NCI-H524 (cell line): ENCODE results near the gene SH3PXD2B.
"Not testable (repeated sequence)": the region's sequence is repeated elsewhere in the genome, so short reads cannot be mapped to it uniquely, and the experiment has no call there.

ENCODE experiments used
- DNase-seq, 2 experiments: peaks; one replicate each; lab custom pipeline; 2025; lab: John Stamatoyannopoulos, UW

The SH3PXD2B gene

DNA sequence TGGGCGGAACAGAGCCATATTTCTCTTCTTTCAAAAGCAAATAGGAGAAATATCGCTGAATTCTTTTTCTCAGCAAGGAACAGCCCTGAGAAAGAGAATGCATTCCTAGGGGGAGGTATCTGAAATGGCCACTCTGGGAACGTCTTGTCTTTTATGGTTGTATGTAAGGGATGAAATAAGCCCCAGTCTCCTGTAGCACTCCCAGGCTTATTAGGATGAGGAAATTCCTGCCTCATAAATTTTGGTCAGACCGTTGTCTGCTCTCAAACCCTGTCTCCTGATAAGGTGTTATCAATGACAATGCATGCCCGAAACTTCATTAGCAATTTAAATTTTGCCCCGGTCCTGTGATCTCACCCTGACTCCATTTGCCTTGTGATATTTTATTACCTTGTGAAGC is 52.3 kb downstream of the SH3PXD2B start:
- not testable (repeated sequence) for DNase-seq

DNA sequence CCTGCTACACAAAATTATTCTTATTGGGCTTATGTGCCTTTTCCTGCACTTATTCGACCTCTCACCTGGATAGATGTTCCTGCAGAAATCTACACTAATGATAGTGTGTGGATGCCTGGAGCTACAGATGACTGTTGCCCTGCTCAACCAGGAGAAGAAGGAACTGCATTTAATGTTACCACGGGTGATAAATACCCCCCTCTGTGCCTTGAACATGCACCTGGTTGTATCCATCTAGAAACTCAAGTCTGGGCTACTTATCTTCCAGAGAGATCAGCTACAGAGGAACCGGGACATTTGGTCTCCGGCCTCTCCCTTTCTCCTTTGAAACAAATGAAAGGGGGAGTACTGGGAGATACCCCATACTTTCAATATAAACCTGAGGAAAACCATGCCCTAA is 54.5 kb downstream of the SH3PXD2B start:
- no peak for DNase-seq

DNA sequence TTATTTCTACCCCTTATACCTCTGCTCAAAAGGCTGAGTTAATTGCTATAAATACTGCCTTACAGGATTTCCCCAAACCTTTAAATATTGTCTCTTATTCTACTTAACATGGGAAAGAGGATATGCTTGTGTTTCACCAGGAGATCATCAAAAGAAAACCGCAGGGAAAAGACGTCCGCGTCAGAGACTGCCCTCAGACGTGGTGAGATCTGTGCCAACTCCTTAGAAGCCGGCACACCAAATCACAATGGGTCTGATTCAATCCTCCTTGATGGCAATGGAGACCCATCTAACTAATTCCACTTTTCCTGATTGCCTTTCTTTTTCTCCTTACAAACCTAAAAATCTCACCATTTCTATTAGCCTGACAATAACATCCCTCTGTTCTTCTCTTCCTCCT is 55.0 kb downstream of the SH3PXD2B start:
- no peak for DNase-seq

DNA sequence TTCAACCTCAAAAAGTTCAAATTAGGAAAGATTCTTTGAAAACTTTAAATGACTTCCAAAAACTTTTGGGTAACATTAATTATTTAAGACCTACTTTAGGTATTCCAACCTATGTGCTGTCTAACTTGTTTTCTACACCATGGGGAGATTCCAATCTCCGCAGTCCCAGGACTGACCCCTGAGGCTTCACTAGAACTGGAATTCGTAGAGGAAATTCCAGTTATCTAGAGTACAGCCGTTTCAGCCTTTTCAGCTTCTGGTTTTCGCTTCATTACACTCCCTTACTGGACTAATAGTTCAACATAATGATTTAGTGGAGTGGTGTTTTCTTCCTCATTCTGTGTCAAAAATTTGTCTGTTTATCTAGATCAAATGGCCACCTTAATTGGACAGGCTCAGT is 55.7 kb downstream of the SH3PXD2B start:
- DNase-seq, result not testable (repeated sequence)

DNA sequence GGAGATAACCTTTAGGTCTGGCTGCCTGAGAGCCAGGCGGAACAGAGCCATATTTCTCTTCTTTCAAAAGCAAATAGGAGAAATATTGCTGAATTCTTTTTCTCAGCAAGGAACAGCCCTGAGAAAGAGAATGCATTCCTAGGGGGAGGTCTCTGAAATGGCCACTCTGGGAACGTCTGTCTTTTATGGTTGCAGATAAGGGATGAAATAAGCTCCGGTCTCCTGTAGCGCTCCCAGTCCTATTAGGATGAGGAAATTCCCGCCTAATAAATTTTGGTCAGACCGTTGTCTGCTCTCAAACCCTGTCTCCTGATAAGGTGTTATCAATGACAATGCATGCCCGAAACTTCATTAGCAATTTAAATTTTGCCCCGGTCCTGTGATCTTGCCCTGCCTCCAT is 57.3 kb downstream of the SH3PXD2B start:
- DNase-seq, result not testable (repeated sequence)

DNA sequence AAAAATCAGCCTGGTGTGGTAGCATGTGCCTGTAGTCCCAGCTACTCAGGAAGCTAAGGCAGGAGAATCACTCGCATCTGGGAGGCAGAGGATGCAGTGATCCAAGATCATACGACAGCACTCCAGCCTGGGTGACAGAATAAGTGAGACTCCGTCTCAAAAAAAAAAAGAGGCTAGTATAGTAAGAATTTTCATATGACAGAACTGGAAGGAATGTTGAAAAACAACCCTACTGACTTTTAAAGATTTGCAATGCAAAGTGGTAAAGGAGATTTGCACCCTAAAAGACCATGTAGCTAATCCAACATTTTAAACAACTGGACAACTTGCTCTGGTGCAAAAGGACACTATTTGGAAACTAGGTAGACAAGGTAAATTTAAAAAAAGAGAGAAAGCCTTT is 58.1 kb downstream of the SH3PXD2B start:
- no peak for DNase-seq

DNA sequence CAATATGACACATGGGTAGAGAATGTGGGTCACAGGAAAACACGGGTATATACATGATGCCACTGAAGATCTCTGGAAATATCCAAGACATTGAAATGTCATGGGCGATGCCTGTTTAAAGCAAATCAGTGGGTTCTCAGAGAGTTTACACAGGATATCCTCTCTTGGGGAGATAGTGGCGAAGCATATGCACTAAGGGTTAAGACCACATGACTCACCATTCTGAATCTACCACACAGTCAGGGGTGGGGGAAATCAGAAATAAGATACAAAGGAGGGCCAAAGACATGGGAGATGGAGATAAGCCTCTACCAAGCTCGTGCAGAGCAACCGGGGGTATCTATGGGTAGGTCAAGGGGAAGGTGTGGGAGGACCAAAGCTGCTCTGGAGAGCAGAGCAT is 58.8 kb downstream of the SH3PXD2B start:
- no peak for DNase-seq

DNA sequence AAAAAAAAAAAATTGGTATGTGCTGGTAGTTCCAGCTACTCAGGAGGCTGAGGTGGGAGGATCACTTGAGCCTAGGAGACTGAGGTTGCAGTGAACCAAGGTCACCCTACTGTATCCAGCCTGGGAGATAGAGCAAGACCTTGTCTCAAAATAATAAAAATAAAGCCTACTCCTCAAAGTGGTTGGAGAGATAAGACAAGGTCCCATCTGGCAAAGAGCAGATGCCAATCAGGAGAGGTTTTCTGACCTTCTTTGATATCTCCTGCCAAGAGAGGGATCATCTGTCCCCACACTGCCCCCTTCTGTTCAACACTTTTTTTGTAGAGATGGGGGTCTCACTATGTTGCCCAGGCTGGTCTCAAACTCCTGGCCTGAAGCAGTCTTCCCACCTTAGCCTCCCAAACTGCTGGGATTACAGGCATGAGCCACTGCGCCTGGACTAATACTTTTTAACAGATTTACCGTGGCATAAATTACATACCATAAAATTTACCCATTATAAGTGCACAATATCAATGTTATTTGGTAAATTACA is 64.7 kb downstream of the SH3PXD2B start:
- DNase-seq, result no peak

DNA sequence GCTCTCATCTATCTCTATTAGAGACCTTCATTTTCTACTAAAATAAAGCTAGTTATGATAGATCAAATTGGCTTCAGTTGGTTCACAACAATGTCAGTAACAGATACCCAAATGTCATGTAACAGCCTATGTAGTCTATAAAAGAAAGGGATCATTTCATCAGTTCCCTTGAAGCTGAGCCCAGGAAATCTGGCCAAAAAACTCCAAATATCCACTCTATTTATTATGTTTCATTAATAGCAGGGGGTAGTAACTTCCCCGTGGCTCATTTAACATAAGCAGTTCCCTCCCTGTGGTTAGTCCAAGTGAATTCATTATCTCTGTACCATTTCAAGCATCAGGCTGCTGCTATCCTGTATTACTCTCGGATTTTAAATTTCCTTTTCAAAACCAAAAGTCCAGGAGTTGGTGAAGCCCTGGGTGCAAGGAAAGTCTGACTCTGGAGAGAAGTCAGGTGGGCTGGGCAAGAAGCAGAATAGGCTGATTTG is 66.0 kb downstream of the SH3PXD2B start:
- DNase-seq, result no peak

DNA sequence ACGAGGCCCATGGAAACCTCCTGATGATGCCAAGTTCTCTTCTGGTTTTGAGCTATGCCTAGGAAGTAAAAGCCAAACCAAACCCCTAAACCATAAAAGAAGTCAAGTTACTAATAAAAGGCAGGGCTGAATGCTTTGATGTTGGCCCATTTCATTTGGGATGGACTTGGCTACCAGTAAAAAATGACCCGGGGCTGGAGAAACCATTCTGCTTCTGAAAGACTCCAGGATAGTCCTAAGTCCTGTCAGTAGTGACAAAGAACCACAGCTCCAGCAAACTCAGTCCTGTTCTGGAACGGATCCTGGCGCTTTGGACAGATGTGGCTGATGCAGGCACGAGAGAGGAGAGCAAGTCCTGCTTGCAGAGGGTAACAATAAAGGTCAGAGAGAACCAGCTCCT is 68.6 kb downstream of the SH3PXD2B start:
- DNase-seq, result no peak

DNA sequence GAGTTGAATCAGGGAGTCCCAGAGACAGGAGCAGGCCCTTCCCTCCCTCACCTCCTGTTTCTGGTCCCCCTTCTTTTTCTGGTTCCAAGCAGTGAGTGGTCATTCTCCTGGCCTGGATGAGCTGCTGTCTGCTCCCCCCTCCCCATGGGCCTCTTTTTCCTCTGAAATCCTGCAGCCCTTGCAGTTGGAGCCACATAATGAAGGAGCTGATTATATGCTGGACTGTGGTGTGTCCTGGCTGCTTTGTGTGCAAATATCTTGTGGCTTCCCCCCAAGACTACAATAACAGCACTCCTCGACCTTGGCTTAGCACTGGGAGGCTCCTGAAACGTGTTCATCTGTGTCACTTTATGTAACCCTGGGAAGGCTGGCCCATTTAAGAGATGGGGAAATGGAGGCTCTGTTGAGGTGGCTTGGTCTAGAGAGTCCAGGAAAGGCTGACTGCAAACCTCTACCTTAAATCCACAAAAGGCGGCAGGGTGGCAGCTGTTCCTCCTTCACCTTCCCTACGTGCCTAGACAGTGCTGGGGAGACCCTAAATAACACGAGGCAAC is 69.2 kb downstream of the SH3PXD2B start:
- no peak for DNase-seq

DNA sequence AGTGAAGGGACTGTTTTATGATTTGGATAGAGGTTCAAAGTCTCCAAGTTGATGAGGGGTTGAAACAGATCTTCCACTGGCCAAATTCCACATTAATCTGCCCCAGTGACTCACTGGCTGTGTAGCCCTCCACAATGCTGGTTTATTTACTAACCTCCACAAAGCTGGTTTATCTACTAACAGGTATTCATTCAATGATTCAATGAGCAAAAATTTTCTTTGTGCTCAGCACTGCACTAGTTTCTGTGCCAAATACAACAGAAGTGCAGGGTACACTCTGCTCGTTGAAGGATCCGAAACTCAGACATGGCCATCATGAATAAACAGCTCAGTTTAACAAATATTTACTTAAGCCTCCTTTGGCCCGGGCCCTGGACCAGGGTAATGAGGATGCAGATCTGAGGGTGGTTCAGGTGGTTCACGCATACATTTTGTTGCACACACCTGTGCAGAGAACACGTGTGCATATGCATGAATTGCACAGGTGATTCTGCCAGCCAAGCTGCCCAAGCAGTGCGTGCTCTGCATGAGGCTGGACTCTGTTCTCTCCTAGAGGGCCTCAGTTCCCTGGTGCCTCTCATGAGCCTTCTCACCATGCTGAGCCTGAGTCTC is 71.0 kb downstream of the SH3PXD2B start:
- no peak for DNase-seq

DNA sequence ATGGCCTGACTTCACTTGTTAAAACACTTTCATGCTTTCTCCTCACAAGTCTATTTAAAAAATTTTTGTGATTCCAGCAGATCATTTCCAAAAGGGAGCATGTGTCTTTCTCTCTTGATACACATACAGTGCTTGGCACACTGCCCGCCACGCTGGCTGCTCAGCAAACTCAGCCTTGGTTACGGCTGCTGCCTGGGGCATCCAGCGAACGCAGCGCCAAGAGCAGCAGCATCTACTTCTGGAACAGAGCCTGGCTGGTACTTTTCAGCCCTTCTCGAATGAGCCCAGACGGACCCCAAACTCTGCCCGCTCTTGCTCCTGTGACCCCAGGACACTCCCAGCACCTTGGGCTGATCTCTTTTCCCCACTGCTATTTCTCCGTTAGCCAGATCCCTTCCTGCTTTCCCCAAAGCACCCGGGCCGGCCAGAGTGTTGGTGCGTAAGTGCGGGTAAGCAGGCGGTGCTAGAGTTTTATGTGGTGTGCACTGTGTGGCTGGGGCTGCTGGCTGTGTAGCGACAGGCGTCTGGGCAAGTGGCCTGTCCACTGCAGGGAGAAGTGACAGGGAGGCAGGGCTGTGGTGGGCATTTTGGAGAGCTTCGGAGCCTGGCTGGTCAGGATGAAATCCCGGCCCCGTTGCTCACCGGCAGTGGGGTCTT is 73.2 kb downstream of the SH3PXD2B start:
- DNase-seq, result no peak

DNA sequence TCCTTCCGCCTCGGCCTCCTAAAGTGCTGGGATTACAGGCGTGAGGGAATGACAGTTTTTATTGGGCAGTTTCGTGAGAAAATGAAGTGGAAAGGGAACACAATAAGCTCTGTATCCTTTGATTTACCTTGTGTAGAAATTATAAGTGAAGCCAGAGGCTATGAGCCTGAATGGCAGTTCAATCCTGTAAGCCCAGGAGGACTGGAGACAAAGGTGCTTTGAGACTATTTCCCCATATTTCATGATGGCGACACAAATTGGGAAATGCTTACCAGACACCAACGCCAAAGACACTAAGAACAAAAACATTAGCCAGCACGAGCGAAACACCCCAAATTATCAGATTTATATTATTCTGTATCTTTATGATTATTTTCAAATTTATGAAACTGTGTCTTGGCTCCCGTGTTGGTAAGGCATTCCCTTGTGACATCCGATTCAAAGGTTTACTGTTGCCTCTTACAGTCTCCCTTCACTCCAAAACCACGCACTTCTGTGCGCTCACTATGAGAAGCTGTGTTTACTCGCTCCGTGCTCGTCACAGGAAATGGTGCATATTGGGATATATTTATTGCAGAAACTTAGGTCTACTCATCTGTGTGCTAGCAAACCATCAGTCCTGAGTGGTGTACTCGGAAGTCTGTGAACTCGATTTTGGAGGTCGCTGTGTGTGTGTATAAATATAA is 73.9 kb downstream of the SH3PXD2B start:
- DNase-seq, result no peak

DNA sequence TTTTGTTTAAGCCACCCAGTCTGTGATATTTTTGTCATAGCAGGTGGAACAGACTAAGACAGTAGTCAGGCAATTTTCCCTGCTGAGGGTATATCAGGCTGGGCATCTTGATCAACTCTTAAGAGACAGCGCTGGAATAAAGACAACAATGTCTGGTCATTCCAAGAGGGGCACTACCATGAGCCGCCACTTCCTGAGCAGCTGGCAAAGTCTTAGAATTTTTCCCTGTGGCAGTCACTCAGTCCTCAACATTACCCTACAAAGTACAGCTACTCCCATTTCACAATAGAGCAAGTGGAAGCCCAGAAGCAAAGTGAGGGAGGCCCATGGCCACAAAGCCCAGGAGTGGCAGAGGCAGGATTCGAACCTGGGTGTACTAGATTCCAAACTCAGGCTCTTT is 74.8 kb downstream of the SH3PXD2B start:
- no peak for DNase-seq

DNA sequence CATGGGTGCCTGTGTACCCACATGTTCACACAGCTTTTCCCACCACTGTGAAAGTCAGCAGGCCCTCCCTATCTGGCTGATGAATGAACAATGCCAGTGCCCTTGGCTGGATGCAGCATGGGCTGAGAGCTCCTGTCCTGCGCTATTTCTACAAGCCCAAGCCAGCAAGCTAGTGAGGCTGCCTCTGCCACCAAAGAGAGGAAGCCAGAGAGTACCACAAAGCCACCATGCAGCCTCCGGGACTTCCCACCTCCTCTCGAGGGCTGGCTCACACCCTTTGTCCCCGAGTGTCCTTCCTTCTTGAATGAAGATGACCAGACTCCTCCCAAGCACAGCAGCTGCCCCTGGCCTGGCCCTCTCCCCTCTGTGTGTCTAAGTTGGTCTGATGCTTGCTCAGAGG is 76.5 kb downstream of the SH3PXD2B start:
- DNase-seq, result no peak

DNA sequence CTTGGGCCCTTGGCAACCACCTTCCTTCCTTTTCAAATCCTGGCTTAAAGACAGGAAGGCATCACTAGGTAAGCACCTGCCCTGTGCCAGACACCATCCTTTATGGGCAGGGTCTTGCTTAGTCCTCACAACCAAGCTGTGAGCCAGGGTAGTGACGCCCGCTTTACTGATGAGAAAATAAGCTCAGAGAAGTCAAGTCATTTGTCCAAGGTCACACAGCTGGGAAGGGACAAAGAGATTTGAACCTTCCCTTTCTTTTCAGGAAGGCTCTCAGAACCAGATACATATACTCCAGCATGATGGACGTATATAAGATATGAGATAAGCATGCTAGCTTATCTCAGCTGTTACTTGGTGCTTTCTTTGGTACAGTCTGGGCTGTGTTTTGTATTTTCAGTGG is 76.9 kb downstream of the SH3PXD2B start:
- no peak for DNase-seq

DNA sequence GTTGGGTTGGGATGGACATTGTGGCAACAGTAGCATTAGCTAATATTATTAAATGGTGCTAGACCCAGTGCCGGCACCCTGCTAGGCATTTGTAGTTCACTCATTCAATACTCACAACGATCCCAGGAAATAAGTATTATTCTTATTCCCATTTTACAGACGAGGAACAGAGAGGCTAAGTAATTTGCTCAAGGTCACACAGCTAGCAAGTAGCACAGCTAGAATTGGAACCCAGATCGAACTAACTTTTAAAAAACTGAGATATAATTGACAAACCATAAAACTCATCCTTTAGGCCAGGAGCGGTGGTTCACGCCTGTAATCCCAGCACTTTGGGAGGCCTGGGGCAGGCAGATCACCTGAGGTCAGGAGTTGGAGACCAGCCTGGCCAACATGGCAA is 79.5 kb downstream of the SH3PXD2B start:
- DNase-seq, result no peak

DNA sequence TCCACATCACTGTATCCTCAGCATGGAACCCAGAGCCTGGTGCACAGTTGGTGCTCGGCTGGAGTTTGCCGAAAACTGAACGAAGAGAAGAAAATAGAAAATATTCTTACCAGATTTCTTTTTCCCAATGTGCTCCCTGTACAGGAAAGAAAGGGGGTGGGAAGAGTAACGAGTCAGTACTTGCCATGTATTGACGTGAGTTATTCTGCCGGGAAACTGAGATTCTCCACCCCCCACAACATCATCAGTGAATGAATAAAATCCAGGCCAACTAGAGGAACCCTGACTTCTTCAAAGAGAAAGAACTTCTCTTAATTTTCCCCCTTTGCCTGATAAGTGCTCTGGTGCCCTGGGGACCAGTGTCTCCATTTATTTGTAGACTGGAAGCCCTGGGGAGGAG is 80.6 kb downstream of the SH3PXD2B start:
- no peak for DNase-seq

DNA sequence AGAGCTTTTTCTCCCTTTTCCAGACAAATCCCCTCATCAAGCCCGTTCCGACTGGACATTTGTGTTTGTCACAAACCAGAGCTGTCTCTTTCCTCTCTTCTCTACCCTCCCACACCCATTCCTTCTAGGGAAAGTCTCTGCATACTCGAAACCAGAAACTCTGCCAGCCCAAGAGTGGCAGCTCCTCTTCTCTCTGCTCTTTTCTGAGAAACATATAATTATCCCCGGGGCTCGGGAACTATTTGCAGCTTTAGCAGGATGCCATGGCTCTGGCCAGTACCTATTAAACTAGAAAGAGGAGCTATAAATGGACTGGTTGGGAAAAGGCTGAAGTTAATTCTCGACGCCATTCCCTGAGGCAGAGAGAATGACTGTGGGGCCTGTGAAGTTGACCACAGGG is 82.6 kb downstream of the SH3PXD2B start:
- DNase-seq, result no peak

DNA sequence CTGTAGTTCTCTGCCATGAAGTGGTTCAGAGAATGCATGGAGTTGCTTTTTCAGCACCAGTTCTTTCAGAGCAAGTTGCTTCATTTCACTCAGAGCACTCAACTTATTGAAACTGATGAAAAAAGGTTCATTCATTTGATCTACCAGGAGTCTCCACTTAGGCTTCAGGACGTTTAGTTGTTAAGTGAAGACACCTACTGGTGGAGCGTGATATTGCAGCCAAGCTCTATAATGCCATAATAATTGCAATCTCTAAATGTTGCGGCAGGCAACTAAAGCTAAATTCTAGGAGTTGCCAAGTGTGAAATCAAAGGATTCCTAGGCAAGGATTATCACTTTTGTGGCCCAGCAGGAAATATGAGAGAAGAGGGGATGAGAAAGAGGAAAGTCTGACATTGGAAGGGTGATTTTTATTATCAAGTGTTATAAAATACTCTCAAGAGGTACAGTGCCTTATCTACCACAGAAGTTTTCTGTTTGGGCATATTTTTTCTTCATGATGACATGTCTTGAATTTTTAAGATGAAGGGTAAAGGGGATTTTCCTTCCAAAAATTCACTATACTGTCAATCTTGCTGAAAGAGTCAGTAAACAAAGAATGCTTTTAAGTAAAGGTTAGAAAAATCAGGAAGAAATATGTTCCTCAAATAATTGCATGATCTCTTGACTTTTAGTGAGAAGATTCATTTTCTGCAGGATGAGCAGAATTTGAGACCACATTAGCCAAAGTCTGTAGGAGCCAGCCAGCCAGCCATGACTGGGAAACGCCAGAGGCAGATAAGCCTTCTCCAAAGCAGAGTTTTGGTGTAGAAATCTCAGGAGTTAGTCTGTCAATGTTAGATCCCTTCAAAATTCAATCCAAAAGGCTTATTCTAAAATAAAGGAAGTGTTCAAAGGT is 83.4 kb downstream of the SH3PXD2B start:
- peak in 1 of 2 experiments; percentile 41 for DNase-seq

DNA sequence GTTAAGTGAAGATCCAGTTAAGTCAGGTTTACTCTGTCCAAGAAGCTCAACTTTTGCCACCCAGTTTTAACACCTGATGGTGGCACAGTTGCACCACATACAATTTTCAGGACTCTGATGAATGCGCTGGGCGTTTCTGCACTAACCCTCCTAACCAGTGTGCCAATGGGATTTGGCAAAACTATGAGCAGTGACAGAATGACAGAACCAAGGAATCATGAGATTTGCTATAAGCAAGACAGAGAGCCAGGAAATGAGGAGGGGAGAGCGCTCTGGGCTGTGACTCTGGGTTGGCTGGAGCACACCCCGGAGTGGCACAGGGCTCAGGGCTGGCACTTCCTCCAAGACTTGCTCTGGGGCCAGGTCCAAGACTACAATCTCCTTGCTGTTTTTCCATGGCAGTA is 84.1 kb downstream of the SH3PXD2B start:
- peak in 1 of 2 experiments; percentile 14 for DNase-seq
